Common myeloid progenitor, CD34-positive (primary cell): ENCODE data around the gene TBCEL.

Experiments
- CTCF ChIA-PET: fragments of 350-600 bp; sonication (Branson Sonifier 250); formaldehyde crosslinking; loops from one replicate; lab custom pipeline; 2021; ENCODE audit warnings: antibody characterized with exemption; lab: Charles Lee
- POLR2A ChIA-PET: fragments of 350-600 bp; sonication (Branson Sonifier 250); formaldehyde crosslinking; loops from one replicate; lab custom pipeline; 2021; ENCODE audit warnings: antibody characterized with exemption; lab: Charles Lee
- DNase-seq, 3 donors: peaks; one replicate each; pipeline versions ENCODE4 v3.0.0 to v3.0.0-alpha.2; 2013
- H3K27ac ChIP-seq, 2 experiments: 1 replicate in 1 of 2; 2 replicates in 1 of 2; pipeline ENCODE4 v1.7.0; 2013; ENCODE audit warnings: inconsistent platforms in 2 of 2, low read length in 2 of 2, mild to moderate bottlenecking in 2 of 2, low read depth in 1 of 2, moderate library complexity in 1 of 2; ENCODE audit not compliant: severe bottlenecking in 2 of 2, insufficient read depth in 1 of 2, poor library complexity in 1 of 2
- H3K27me3 ChIP-seq, 5 experiments: replicated peaks in 2 of 5; 1 replicate in 3 of 5; 2 replicates in 2 of 5; pipeline versions ENCODE4 v1.6.1 to v1.7.0; 2013; ENCODE audit warnings: low read length in 4 of 5, mild to moderate bottlenecking in 2 of 5, moderate library complexity in 2 of 5, inconsistent platforms in 1 of 5; ENCODE audit not compliant: insufficient read depth in 5 of 5, control insufficient read depth in 4 of 5
- H3K36me3 ChIP-seq, 4 experiments: 1 replicate in 2 of 4; 2 replicates in 2 of 4; pipeline versions ENCODE4 v1.6.1 to v1.7.0; 2013; ENCODE audit warnings: low read length in 3 of 4, control low read depth in 1 of 4, mild to moderate bottlenecking in 1 of 4; ENCODE audit not compliant: control insufficient read depth in 4 of 4, insufficient read depth in 4 of 4
- H3K4me1 ChIP-seq, 4 experiments: 1 replicate in 3 of 4; 2 replicates in 1 of 4; pipeline versions ENCODE4 v1.6.1 to v1.7.1; 2013; ENCODE audit warnings: low read length in 3 of 4, mild to moderate bottlenecking in 3 of 4, control low read depth in 1 of 4, inconsistent platforms in 1 of 4, moderate library complexity in 1 of 4; ENCODE audit not compliant: control insufficient read depth in 4 of 4, insufficient read depth in 4 of 4; ENCODE audit errors: control extremely low read depth in 1 of 4
- H3K4me3 ChIP-seq, 7 experiments: 1 replicate in 4 of 7; 2 replicates in 3 of 7; pipeline versions ENCODE4 v1.5.1 to v1.7.0; 2013; ENCODE audit warnings: mild to moderate bottlenecking in 7 of 7, low read length in 6 of 7, moderate library complexity in 6 of 7, inconsistent platforms in 2 of 7, low read depth in 2 of 7, control low read depth in 1 of 7; ENCODE audit not compliant: insufficient read depth in 4 of 7, control insufficient read depth in 1 of 7; ENCODE audit errors: extremely low read depth in 1 of 7
- H3K9me3 ChIP-seq, 5 experiments: 1 replicate in 4 of 5; 2 replicates in 1 of 5; pipeline versions ENCODE4 v1.6.1 to v1.7.1; 2013; ENCODE audit warnings: low read length in 4 of 5, mild to moderate bottlenecking in 2 of 5, inconsistent platforms in 1 of 5, low read depth in 1 of 5, moderate library complexity in 1 of 5; ENCODE audit not compliant: control insufficient read depth in 4 of 5, insufficient read depth in 2 of 5; ENCODE audit errors: control extremely low read depth in 1 of 5
- WGBS: methylation state at CpG from one replicate; pipeline ENCODE4 v1.1.5; 2013; ENCODE audit not compliant: insufficient coverage; 5-methylcytosine and 5-hydroxymethylcytosine counted together

TBCEL gene

GRCh38 chr11:121041072-121041471, 17.2 kb downstream of the TBCEL start:
- H3K36me3 ChIP-seq, result peaks cover 0 to 5% (median 3%) of the 10 kb centered on the region in 4 experiments
- H3K4me3 ChIP-seq, result no peak overlapping the region
- no peak for DNase-seq
- WGBS, result 100% methylated on average over 4 of the region's 5 CpGs
- no peak overlapping the region for H3K27ac ChIP-seq
- ChIA-PET CTCF (no interaction called here), POLR2A (interaction anchor here (0.5 kb wide), 1 partner anchor 719 kb away, joined by 4 read pairs; no protein-coding TSS in a partner anchor)
- H3K27me3 ChIP-seq, result no peaks in the 10 kb centered on the region
- peaks cover 0 to 8% (median 0%) of the 10 kb centered on the region in 4 experiments for H3K4me1 ChIP-seq
- H3K9me3 ChIP-seq, result no peaks in the 10 kb centered on the region

DNA sequence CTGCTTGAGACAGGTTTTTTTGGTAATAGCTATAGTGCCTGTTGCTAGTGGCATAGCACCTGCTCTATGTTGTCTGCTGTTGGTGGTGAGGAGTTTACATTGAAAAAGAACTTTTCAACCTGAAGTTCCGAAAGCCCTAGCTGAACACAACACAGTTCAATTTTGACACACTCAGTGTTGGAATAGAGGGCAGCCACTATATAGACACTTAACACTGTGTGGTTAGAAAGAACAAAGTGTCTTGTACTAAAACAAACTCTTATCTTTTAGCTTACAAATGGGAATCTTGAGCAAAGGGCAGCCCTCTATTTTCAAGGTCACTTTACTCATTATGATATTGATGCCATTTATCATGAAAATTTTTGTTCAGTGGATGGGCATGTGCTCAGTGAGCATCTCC, 18.4 kb downstream of the TBCEL start:
- ChIA-PET POLR2A (no interaction called here), CTCF (no interaction called here)
- WGBS, result 100% methylated on average over 1 of the region's 1 CpG
- H3K4me1 ChIP-seq, result peaks cover 0 to 4% (median 0%) of the 10 kb centered on the region in 4 experiments
- peaks cover 4 to 8% (median 6%) of the 10 kb centered on the region in 4 experiments for H3K36me3 ChIP-seq
- H3K27me3 ChIP-seq, result no peaks in the 10 kb centered on the region
- no peaks in the 10 kb centered on the region for H3K9me3 ChIP-seq
- no peak for DNase-seq
- H3K4me3 ChIP-seq, result no peak overlapping the region
- H3K27ac ChIP-seq, result no peak overlapping the region

GRCh38 chr11:121047926-121048325, 24.0 kb downstream of the TBCEL start:
- DNase-seq, result no peak
- no peak overlapping the region for H3K27ac ChIP-seq
- no CpG with 5 or more reads among the region's 1 CpG for WGBS
- H3K36me3 ChIP-seq, result peaks cover 12 to 25% (median 19%) of the 10 kb centered on the region in 4 experiments
- no peaks in the 10 kb centered on the region for H3K9me3 ChIP-seq
- ChIA-PET POLR2A (no interaction called here), CTCF (interaction anchor here (0.9 kb wide), 1 partner anchor 18 kb away, joined by 6 read pairs; no protein-coding TSS in a partner anchor)
- H3K27me3 ChIP-seq, result no peaks in the 10 kb centered on the region
- H3K4me3 ChIP-seq, result no peak overlapping the region
- no peaks in the 10 kb centered on the region for H3K4me1 ChIP-seq

GRCh38 chr11:121048464-121049233, 24.7 kb downstream of the TBCEL start:
- Histone ChIP-seq H3K36me3 (peaks cover 14 to 30% (median 24%) of the 10 kb centered on the region in 4 experiments), H3K27ac (no peak overlapping the region), H3K4me1 (no peaks in the 10 kb centered on the region), H3K27me3 (no peaks in the 10 kb centered on the region), H3K4me3 (no peak overlapping the region), H3K9me3 (no peaks in the 10 kb centered on the region)
- 94% methylated on average over 2 of the region's 3 CpGs for WGBS
- CTCF ChIA-PET, result interaction anchor here (0.9 to 1.0 kb wide), 2 partner anchors 15 to 19 kb away, joined by 3 to 6 read pairs; no protein-coding TSS in a partner anchor
- DNase-seq, result no peak
- POLR2A ChIA-PET, result no interaction called here

GRCh38 chr11:121053244-121053643, 29.3 kb downstream of the TBCEL start:
- H3K27me3 ChIP-seq, result no peaks in the 10 kb centered on the region
- CTCF ChIA-PET, result no interaction called here
- POLR2A ChIA-PET, result no interaction called here
- peaks cover 16 to 53% (median 31%) of the 10 kb centered on the region in 4 experiments for H3K36me3 ChIP-seq
- 100% methylated on average over 2 of the region's 4 CpGs for WGBS
- H3K4me1 ChIP-seq, result no peaks in the 10 kb centered on the region
- no peak overlapping the region for H3K27ac ChIP-seq
- no peak for DNase-seq
- H3K9me3 ChIP-seq, result no peaks in the 10 kb centered on the region
- no peak overlapping the region for H3K4me3 ChIP-seq

GRCh38 chr11:121054266-121054665, 30.4 kb downstream of the TBCEL start:
- H3K27ac ChIP-seq, result no peak overlapping the region
- H3K27me3 ChIP-seq, result no peaks in the 10 kb centered on the region
- DNase-seq, result no peak
- H3K36me3 ChIP-seq, result peaks cover 22 to 55% (median 34%) of the 10 kb centered on the region in 4 experiments
- no peaks in the 10 kb centered on the region for H3K9me3 ChIP-seq
- POLR2A ChIA-PET, result no interaction called here
- H3K4me3 ChIP-seq, result no peak overlapping the region
- CTCF ChIA-PET, result interaction anchor here (1.2 kb wide), 1 partner anchor 10 kb away, joined by 3 read pairs; no protein-coding TSS in a partner anchor
- H3K4me1 ChIP-seq, result no peaks in the 10 kb centered on the region
- WGBS, result no CpG with 5 or more reads among the region's 2 CpGs

DNA sequence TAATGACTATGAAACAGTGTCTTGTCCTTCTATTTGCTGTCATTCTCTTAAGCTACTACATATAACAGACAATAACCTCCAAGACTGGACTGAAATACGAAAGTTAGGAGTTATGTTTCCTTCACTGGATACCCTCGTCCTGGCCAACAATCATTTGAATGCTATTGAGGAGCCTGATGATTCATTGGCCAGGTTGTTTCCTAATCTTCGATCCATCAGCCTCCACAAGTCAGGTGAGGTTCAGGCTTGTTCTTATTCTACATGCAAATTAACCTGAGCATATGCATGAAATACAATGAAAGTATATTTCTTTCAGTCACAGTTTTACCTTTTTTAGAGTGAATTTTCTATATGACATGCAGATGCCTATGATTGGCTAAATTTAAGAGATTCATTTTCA, 31.2 kb downstream of the TBCEL start:
- ChIA-PET POLR2A (no interaction called here), CTCF (interaction anchor here (1.2 to 1.5 kb wide), 2 partner anchors 9 to 10 kb away, joined by 3 read pairs; no protein-coding TSS in a partner anchor)
- Histone ChIP-seq H3K4me1 (no peaks in the 10 kb centered on the region), H3K27me3 (no peaks in the 10 kb centered on the region), H3K4me3 (no peak overlapping the region), H3K36me3 (peaks cover 22 to 54% (median 35%) of the 10 kb centered on the region in 4 experiments), H3K9me3 (no peaks in the 10 kb centered on the region), H3K27ac (no peak overlapping the region)
- no peak for DNase-seq
- WGBS, result 94% methylated on average over 2 of the region's 3 CpGs
